M059J (cell line): ENCODE data around the gene B3GAT1. TPM values are rescaled to one million over a fixed set of nuclear protein-coding genes. Genes with fewer than 3 reads are reported as not detected.
A peak's percentile ranks its signal among the peaks of the same experiment; 100 is the strongest.

ENCODE experiments used
- DNase-seq: peaks from one replicate; pipeline ENCODE4 v3.0.0-alpha.2; 2012; ENCODE audit warnings: low read depth
- total RNA-seq: library from RNA; depleted of rRNA; stranded (reverse); fragments of >200 nt; shearing (Covaris generic); gene quantifications from 2 replicates; pipeline ENCODE4 v1.2.3, GENCODE V29; 2014

B3GAT1 gene
- total RNA-seq, 1 experiment from 2014 or later = not detected

- no peak for DNase-seq
Observed at GRCh38 chr11:134441706-134442105, 29.7 kb upstream of the B3GAT1 start.

GRCh38 chr11:134441281-134441680 lies 29.2 kb upstream of the B3GAT1 start:
- no peak for DNase-seq

GRCh38 chr11:134440851-134441250 lies 28.8 kb upstream of the B3GAT1 start:
- no peak for DNase-seq

- DNase-seq = peak; percentile 3
Observed at GRCh38 chr11:134438542-134439537, 26.8 kb upstream of the B3GAT1 start.

GRCh38 chr11:134437821-134438220 lies 25.8 kb upstream of the B3GAT1 start:
- no peak for DNase-seq

- no peak for DNase-seq
Observed at GRCh38 chr11:134436781-134437180, 24.7 kb upstream of the B3GAT1 start.

GRCh38 chr11:134433806-134434205 lies 21.8 kb upstream of the B3GAT1 start:
- no peak for DNase-seq

- DNase-seq = no peak
Observed at GRCh38 chr11:134433251-134433650, 21.2 kb upstream of the B3GAT1 start.

- DNase-seq = no peak
Observed at GRCh38 chr11:134432776-134433175, 20.7 kb upstream of the B3GAT1 start.

- DNase-seq = no peak
Observed at GRCh38 chr11:134429106-134429505, 17.1 kb upstream of the B3GAT1 start.

- DNase-seq = no peak
Observed at GRCh38 chr11:134425816-134426536, 13.9 kb upstream of the B3GAT1 start.

GRCh38 chr11:134425413-134425812 lies 13.4 kb upstream of the B3GAT1 start:
- no peak for DNase-seq

GRCh38 chr11:134423106-134423505 lies 11.1 kb upstream of the B3GAT1 start:
- no peak for DNase-seq

- DNase-seq = peak; percentile 11
Observed at GRCh38 chr11:134417871-134418840, 6.1 kb upstream of the B3GAT1 start.

- DNase-seq = no peak
Observed at GRCh38 chr11:134416726-134417125, 4.7 kb upstream of the B3GAT1 start.

GRCh38 chr11:134414766-134415765 lies 3.0 kb upstream of the B3GAT1 start:
- no peak for DNase-seq

- no peak for DNase-seq
Observed at GRCh38 chr11:134413826-134414731, 2.0 kb upstream of the B3GAT1 start.

GRCh38 chr11:134413043-134413825 lies 1.2 kb upstream of the B3GAT1 start:
- DNase-seq = no peak
